MM.1S (cell line): Measurements from ENCODE around the gene TMEM95.

Experiments
- CTCF ChIP-seq: fragments of 300-600 bp; sonication (generic); IDR thresholded peaks from 2 replicates; pipeline ENCODE4 v1.5.1; 2016; ENCODE audit warnings: antibody characterized with exemption, low read length, mixed read lengths
- EZH2 ChIP-seq: fragments of 300-600 bp; sonication (generic); optimal IDR thresholded peaks from 2 replicates; pipeline ENCODE3; 2017; ENCODE audit warnings: low read depth, mild to moderate bottlenecking, antibody characterized with exemption, low read length, mixed read lengths

- TF ChIP-seq EZH2, result no peak
- TF ChIP-seq CTCF, result no peak
Observed at GRCh38 chr17:7311110-7311705, 43.7 kb upstream of the TMEM95 start.
